Tibial nerve (tissue), 4 donors: ENCODE data around the gene LSM5.

Source experiments
- CTCF ChIP-seq, 5 experiments: fragments of 200-600 bp in 3 of 5; fragments of 450-650 bp in 2 of 5; sonication (generic) in 3 of 5; IDR thresholded peaks; one replicate each; pipeline ENCODE4 v1.5.1; 2016 to 2019; ENCODE audit warnings: antibody characterized with exemption in 5 of 5, mild to moderate bottlenecking in 3 of 5, moderate library complexity in 2 of 5
- EP300 ChIP-seq, 2 donors: sonication (generic); formaldehyde crosslinking; IDR thresholded peaks; one replicate each; pipeline ENCODE4 v1.6.1; 2017; ENCODE audit warnings: antibody characterized with exemption in 2 of 2, mild to moderate bottlenecking in 1 of 2
- POLR2A ChIP-seq, 2 donors: fragments of 450-650 bp; IDR thresholded peaks; one replicate each; pipeline ENCODE4 v1.6.1; 2017; ENCODE audit warnings: antibody characterized with exemption in 2 of 2, mild to moderate bottlenecking in 2 of 2, moderate library complexity in 2 of 2

DNA sequence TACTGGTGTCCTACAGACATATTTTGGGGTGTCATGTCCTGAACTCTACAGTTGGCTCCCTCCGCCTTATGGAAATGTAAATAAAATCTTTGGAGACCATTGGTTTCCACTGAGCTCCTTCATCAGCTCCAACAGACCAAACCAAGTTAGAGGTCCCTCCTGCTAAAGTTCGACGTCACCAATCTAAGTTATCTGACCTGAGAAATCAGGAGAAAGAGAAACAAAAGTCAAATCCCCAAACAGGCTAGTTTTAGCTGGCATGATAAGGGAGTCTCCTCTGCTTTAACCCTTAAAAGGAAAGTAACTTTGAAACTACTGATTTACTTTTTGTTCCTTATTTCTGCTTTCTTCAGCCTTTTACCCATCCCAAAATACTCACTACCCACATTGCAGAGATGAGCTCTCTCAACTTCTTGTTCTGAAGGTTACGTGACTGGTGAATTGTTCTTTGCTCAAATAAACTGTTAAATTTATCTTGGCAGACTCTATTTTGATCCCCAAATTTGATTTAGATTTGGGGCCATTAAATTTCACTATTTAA, 45.1 kb upstream of the LSM5 start:
- TF ChIP-seq CTCF (IDR thresholded peaks at IDR 0.05) = no peak
- TF ChIP-seq POLR2A (IDR thresholded peaks at IDR 0.05) = no peak
- TF ChIP-seq EP300 (IDR thresholded peaks at IDR 0.05) = no peak
